ENCODE measurements around the gene TVP23A.

The TVP23A gene

DNA sequence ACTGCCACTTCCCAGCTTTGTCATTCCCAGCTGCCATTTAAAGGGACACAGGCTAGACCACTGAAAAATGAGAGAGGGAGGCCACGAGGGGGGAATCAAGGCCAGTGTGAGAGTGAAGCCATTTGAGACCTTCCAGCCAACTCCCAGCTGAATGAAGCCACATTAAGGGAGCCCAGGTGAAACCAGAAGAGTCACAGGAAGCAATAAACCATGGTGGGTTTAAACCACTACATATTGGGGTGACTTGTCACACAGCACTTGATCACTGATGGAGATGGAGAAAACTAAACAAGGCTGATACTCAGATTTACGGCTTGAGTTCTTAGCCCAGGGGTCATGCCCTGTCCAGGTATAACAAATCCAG lies 77.8 kb downstream of the TVP23A start:
- Histone ChIP-seq H3K4me1 (ENCODE audit: insufficient read depth, insufficient read length) (peaks cover 2% of the 10 kb centered on the region), H3K27me3 (ENCODE audit: insufficient read depth, insufficient read length) (no peaks in the 10 kb centered on the region), H3K9me3 (ENCODE audit: insufficient read depth, low read length) (no peaks in the 10 kb centered on the region), H3K4me3 (ENCODE audit: insufficient read length, low read depth) (no peak overlapping the region), H3K36me3 (ENCODE audit: insufficient read depth, insufficient read length, low read length) (peaks cover 5% of the 10 kb centered on the region), H3K9ac (ENCODE audit: insufficient read length, low read depth) (no peak overlapping the region)
- no peak for TF ChIP-seq SUZ12 (IDR thresholded peaks at IDR 0.05; ENCODE audit: extremely low read depth, insufficient read depth, insufficient read length)
- TF ChIP-seq YY1 (IDR thresholded peaks at IDR 0.05; ENCODE audit: insufficient read depth, insufficient read length) = no peak
- TF ChIP-seq ZNF274 (IDR thresholded peaks at IDR 0.05; ENCODE audit: low read depth, low read length) = no peak
- no peak for DNase-seq (ENCODE audit: low read depth, low spot score)

DNA sequence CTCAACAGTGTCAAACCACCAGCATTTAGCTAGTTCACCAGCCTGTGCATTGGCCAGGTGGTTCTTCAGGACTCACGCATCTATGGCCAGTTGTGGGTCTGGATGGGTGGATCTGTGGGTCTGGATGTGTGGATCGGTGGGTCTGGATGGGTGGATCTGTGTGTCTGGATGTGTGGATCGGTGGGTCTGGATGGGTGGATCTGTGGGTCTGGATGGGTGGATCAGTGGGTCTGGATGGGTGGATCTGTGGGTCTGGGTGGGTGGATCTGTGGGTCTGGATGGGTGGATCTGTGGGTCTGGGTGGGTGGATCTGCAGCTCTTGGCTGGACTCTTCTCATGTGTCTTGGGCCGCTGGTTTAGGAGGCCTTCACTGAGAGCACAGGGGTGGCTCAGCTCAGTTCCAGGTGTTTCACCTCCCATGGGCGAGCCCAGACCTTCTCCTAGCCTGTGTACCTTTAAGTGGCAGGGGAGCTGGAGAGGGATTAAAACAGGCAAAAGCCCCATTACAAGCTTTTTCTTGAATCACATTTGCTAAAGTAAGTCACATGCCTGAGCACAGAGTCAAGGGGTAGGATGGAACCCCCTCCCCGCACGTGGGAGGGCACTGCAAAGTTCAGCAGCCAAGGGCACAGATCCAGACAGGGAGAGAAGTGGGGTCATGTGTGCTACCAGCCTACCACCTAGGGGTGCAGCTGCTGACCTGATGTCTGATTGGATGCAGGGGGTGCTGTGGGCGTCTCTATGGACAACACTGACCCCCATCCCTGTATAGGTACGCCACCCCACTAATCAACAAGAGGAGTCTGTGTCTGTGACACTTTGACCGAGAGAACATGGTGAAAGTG lies 78.4 kb downstream of the TVP23A start:
- Histone ChIP-seq H3K36me3 (ENCODE audit: insufficient read depth, insufficient read length, low read length) (no peaks in the 10 kb centered on the region), H3K4me3 (ENCODE audit: insufficient read length, low read depth) (no peak overlapping the region), H3K4me1 (ENCODE audit: insufficient read depth, insufficient read length) (peaks cover 2% of the 10 kb centered on the region), H3K9ac (ENCODE audit: insufficient read length, low read depth) (no peak overlapping the region), H3K27me3 (ENCODE audit: insufficient read depth, insufficient read length) (no peaks in the 10 kb centered on the region), H3K9me3 (ENCODE audit: insufficient read depth, low read length) (no peaks in the 10 kb centered on the region)
- DNase-seq (ENCODE audit: low read depth, low spot score) = no peak
- no peak for TF ChIP-seq ZNF274 (IDR thresholded peaks at IDR 0.05; ENCODE audit: low read depth, low read length)
- TF ChIP-seq SUZ12 (IDR thresholded peaks at IDR 0.05; ENCODE audit: extremely low read depth, insufficient read depth, insufficient read length) = no peak
- no peak for TF ChIP-seq YY1 (IDR thresholded peaks at IDR 0.05; ENCODE audit: insufficient read depth, insufficient read length)

DNA sequence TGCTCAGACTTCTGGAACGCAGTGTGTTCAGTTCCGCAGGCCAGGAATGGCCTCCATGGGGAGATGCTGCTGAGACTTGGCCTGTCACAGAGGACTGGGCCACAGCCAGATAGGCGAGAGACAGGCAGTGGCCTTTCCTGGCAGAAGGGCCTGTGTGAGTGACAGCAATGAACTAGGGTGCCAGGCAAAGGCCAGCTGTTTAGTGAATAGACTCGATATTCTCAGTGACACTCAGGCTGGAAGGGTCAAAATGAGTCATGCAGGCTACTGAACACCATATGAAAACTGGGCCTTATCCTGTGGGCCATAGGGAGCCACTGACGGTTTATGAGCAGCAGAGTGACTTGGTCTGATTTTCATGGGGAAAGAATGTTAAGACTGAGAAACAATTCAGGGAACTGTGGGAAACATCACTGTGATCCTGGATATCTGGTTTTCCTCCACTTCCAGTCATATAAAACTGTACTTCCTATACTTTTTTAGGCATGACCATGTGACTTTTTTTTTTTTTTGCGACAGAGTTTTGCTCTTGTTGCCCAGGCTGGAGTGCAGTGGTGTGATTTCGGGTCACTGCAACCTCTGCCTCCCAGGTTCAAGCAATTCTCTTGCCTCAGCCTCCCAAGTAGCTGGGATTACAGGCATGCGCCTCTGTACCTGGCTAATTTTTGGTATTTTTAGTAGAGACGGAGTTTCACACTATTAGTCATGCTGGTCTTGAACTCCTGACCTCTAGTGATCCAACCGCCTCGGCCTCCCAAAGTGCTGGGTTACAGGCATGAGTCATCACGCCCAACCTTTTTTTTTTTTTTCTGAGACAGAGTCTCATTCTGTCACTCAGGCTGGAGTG lies 80.1 kb downstream of the TVP23A start:
- peak; percentile 42 for DNase-seq (ENCODE audit: low read depth, low spot score)

DNA sequence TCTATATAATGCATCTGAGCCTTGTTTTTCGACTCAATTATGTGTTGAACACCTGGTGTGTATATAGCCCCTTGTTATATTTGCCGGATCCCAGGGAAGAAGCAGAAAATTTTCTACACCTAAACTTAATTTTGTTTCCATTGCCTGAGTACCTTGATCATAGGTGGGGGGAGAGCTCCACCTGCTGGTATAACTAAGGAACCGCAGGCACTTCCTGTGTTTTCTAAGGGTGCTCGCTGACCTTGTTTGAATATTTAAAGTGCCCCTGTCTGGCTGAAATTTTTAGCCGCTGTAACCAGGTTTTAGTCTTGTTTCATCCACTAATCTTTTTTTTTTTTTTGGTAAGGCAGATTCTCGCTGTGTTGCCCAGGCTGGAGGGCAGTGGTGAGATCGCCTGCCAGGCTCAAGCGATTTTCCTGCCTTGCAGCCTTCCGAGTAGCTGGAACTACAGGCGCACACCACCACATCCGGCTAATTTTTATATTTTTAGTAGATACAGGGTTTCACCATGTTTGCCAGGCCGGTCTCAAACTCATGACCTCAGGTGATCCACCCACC lies 81.4 kb downstream of the TVP23A start:
- no peak for TF ChIP-seq YY1 (IDR thresholded peaks at IDR 0.05; ENCODE audit: insufficient read depth, insufficient read length)
- no peak for TF ChIP-seq ZNF274 (IDR thresholded peaks at IDR 0.05; ENCODE audit: low read depth, low read length)
- TF ChIP-seq SUZ12 (IDR thresholded peaks at IDR 0.05; ENCODE audit: extremely low read depth, insufficient read depth, insufficient read length) = no peak
- H3K4me3 ChIP-seq (ENCODE audit: insufficient read length, low read depth) = no peak overlapping the region
- peaks cover 2% of the 10 kb centered on the region for H3K4me1 ChIP-seq (ENCODE audit: insufficient read depth, insufficient read length)
- H3K9me3 ChIP-seq (ENCODE audit: insufficient read depth, low read length) = peaks cover 13% of the 10 kb centered on the region
- peak; percentile 56 for DNase-seq (ENCODE audit: low read depth, low spot score)
- peak overlapping the region; percentile 17 for H3K9ac ChIP-seq (ENCODE audit: insufficient read length, low read depth)
- no peaks in the 10 kb centered on the region for H3K36me3 ChIP-seq (ENCODE audit: insufficient read depth, insufficient read length, low read length)
- H3K27me3 ChIP-seq (ENCODE audit: insufficient read depth, insufficient read length) = no peaks in the 10 kb centered on the region

More for the DNA sequence above, 80.1 kb downstream of the TVP23A start:
- TF ChIP-seq YY1 (IDR thresholded peaks at IDR 0.05; ENCODE audit: insufficient read depth, insufficient read length) (no peak), ZNF274 (IDR thresholded peaks at IDR 0.05; ENCODE audit: low read depth, low read length) (no peak)
- Histone ChIP-seq H3K9me3 (ENCODE audit: insufficient read depth, low read length) (peaks cover 7% of the 10 kb centered on the region), H3K27me3 (ENCODE audit: insufficient read depth, insufficient read length) (no peaks in the 10 kb centered on the region), H3K4me3 (ENCODE audit: insufficient read length, low read depth) (no peak overlapping the region), H3K9ac (ENCODE audit: insufficient read length, low read depth) (no peak overlapping the region), H3K36me3 (ENCODE audit: insufficient read depth, insufficient read length, low read length) (no peaks in the 10 kb centered on the region), H3K4me1 (ENCODE audit: insufficient read depth, insufficient read length) (peaks cover 2% of the 10 kb centered on the region)

DNA sequence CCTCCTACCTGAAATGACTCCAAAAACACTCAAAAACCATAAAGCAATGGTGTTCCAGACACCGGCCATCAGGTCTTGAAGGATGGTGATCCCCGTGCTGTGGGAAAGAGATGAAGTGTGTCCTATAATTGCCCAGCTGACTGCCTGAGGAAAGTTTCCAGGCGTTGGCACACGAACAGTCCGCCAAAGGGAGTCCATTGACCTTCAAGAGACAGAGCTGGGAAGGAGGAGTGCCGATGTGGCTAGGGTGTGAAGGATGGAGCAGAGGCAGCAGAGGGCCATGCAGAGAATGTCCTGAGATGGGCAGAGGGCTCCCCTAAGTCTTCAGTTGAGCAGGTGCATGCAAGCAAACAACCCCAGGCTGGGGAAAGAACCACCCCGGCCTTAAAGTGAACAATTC lies 86.8 kb downstream of the TVP23A start:
- Histone ChIP-seq H3K9ac (ENCODE audit: insufficient read length, low read depth) (no peak overlapping the region), H3K36me3 (ENCODE audit: insufficient read depth, insufficient read length, low read length) (no peaks in the 10 kb centered on the region), H3K27me3 (ENCODE audit: insufficient read depth, insufficient read length) (no peaks in the 10 kb centered on the region), H3K4me3 (ENCODE audit: insufficient read length, low read depth) (no peak overlapping the region), H3K9me3 (ENCODE audit: insufficient read depth, low read length) (peaks cover 13% of the 10 kb centered on the region), H3K4me1 (ENCODE audit: insufficient read depth, insufficient read length) (peaks cover 2% of the 10 kb centered on the region)
- no peak for DNase-seq (ENCODE audit: low read depth, low spot score)
- TF ChIP-seq ZNF274 (IDR thresholded peaks at IDR 0.05; ENCODE audit: low read depth, low read length) (no peak), YY1 (IDR thresholded peaks at IDR 0.05; ENCODE audit: insufficient read depth, insufficient read length) (no peak), SUZ12 (IDR thresholded peaks at IDR 0.05; ENCODE audit: extremely low read depth, insufficient read depth, insufficient read length) (no peak)

DNA sequence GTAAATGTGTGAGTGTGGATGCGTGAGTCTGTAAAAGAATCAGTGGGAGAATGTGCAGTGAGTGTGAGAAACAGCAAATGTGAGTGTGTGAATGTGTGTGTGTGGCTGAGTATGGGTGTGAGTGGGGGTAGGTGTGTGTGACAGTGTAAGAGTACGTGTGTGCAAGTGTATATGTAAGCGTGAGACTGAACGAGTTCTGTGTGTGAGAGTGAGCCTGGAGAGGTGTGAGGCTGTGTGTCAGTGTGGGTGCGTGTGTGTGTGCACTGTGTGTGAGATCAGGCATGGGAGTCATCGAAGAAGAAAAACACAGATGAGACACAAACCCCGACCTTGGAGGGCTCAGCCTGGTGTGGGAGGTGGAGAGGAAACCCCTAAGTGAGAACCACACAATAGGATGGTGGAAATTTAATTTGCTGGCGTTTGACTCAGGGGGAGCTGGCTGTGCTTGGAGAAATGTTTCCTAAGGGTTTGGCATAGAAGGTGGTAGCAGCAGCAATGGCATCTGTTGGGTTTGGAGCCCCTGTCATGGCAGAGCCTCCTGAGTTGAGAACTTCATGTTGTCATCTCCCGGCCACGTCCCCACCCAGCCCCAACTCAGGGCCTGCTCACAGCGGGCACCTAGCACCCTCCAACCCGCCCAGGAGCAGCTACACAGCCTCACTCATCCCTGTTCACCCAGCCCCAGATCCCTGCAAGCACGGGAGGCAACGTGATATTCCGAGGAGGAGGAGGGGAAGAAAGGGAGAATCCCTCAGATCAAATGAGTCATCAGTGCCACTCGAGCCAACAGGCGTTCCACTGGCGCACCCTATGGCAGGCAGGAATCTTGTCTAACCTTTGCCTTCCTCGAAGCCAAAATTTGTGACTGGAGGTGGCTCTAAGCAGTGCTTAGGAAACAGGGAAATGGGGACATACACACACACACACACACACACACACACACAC lies 89.2 kb downstream of the TVP23A start:
- DNase-seq (ENCODE audit: low read depth, low spot score) = no peak
- Histone ChIP-seq H3K27me3 (ENCODE audit: insufficient read depth, insufficient read length) (no peaks in the 10 kb centered on the region), H3K9me3 (ENCODE audit: insufficient read depth, low read length) (peaks cover 13% of the 10 kb centered on the region), H3K4me3 (ENCODE audit: insufficient read length, low read depth) (no peak overlapping the region), H3K36me3 (ENCODE audit: insufficient read depth, insufficient read length, low read length) (no peaks in the 10 kb centered on the region), H3K4me1 (ENCODE audit: insufficient read depth, insufficient read length) (peaks cover 2% of the 10 kb centered on the region), H3K9ac (ENCODE audit: insufficient read length, low read depth) (no peak overlapping the region)
- TF ChIP-seq YY1 (IDR thresholded peaks at IDR 0.05; ENCODE audit: insufficient read depth, insufficient read length) = no peak
- no peak for TF ChIP-seq ZNF274 (IDR thresholded peaks at IDR 0.05; ENCODE audit: low read depth, low read length)
- TF ChIP-seq SUZ12 (IDR thresholded peaks at IDR 0.05; ENCODE audit: extremely low read depth, insufficient read depth, insufficient read length) = no peak

Data from NT2/D1 (cell line).